ENCODE results near the gene PRIMA1. TPM values are rescaled to one million over a fixed set of nuclear protein-coding genes. Genes with fewer than 3 reads are reported as not detected.

The PRIMA1 gene
- total and polyA plus RNA-seq, 9 of the 15 experiments (the other 6 are each of a cell fraction or from before 2014, with no cell fraction given), result not detected

GRCh38 chr14:93792391-93792790 lies 4.1 kb upstream of the PRIMA1 start (continued):
- no peak for TF ChIP-seq GTF3C2 (IDR thresholded peaks at IDR 0.05; ENCODE audit: borderline replicate concordance, extremely low read depth, insufficient read length)

GRCh38 chr14:93790966-93791365 lies 2.7 kb upstream of the PRIMA1 start:
- Histone ChIP-seq H3K4me2 (ENCODE audit: insufficient read depth, low read length) (no peak overlapping the region), H3K27ac (ENCODE audit: extremely low read depth, low read depth, low read length) (no peak overlapping the region), H3K4me1 (replicated peaks in 1 of 2; ENCODE audit: control insufficient read depth in 2 of 2, insufficient read depth in 2 of 2, low read length in 2 of 2) (no peaks in the 10 kb centered on the region; a peak in 1 of 5 replicates), H3K9me3 (replicated peaks; ENCODE audit: control insufficient read depth, insufficient read depth, low read depth, low read length) (no peaks in the 10 kb centered on the region), H3K9ac (ENCODE audit: insufficient read depth in 1 of 2, low read depth in 2 of 2, low read length in 2 of 2) (no peak overlapping the region), H3K9me1 (ENCODE audit: control insufficient read depth, insufficient read depth, low read length) (no peaks in the 10 kb centered on the region), H2AFZ (ENCODE audit: low read depth, low read length) (no peak overlapping the region), H3K27me3 (ENCODE audit: control insufficient read depth in 2 of 2, insufficient read depth in 2 of 2, low read length in 2 of 2) (peaks cover 0 to 14% of the 10 kb centered on the region in 2 experiments; a peak in 1 of 5 replicates), H3K79me2 (ENCODE audit: control insufficient read depth, insufficient read depth, low read length) (no peaks in the 10 kb centered on the region), H4K20me1 (replicated peaks; ENCODE audit: control insufficient read depth, insufficient read depth, low read length) (no peaks in the 10 kb centered on the region), H3K36me3 (ENCODE audit: control insufficient read depth, insufficient read depth, low read length) (no peaks in the 10 kb centered on the region), H3K4me3 (no peak overlapping the region)
- no TSS peak for BruUV-seq (replicated peaks)
- ChIA-PET POLR2A (interaction anchor here (0.7 kb wide), 1 partner anchor 15 kb away, joined by 3 read pairs; no protein-coding TSS in a partner anchor), CTCF (ENCODE audit: low intra/inter-chr PET ratio) (no interaction called here)
- no peak for TF ChIP-seq SNRNP70 (optimal IDR thresholded peaks at IDR 0.05; ENCODE audit: low read depth, low read length)
- TF ChIP-seq ZNF3 (CRISPR knock-in tag; IDR thresholded peaks at IDR 0.05), result no peak
- no peak for TF ChIP-seq ESRRB (CRISPR knock-in tag; IDR thresholded peaks at IDR 0.05; ENCODE audit: borderline replicate concordance)
- TF ChIP-seq SRF (CRISPR knock-in tag; IDR thresholded peaks at IDR 0.05), result no peak
- in situ Hi-C loops (cut with MboI) (no loop called here), intact Hi-C loops (cut with micrococcal nuclease) (no loop called here)
- FAIRE-seq (no peak), ATAC-seq (no peak), DNase-seq (ENCODE audit: extremely low read depth in 1 of 4, low spot score in 3 of 4) (no peak)
- 0% methylated on average over 1 of the region's 5 CpGs for WGBS (ENCODE audit: insufficient coverage, low coverage, missing lambda C conversion rate)
